DMS53 treated with DMSO at 0.1 percent for 48 hours (cell line): Measurements from ENCODE around the gene ALDH5A1.

Experiments used
- DNase-seq: peaks from one replicate; lab custom pipeline; 2025; ENCODE audit not compliant: unreplicated experiment; lab: John Stamatoyannopoulos, UW

ALDH5A1 gene

GRCh38 chr6:24494821-24495795 is at the start of gene ALDH5A1:
Gene ALDH5A1 (plus strand): TSS chr6:24494969. CDS start chr6:24494997, 28 bp downstream.
- peak; percentile 56 for DNase-seq

DNA sequence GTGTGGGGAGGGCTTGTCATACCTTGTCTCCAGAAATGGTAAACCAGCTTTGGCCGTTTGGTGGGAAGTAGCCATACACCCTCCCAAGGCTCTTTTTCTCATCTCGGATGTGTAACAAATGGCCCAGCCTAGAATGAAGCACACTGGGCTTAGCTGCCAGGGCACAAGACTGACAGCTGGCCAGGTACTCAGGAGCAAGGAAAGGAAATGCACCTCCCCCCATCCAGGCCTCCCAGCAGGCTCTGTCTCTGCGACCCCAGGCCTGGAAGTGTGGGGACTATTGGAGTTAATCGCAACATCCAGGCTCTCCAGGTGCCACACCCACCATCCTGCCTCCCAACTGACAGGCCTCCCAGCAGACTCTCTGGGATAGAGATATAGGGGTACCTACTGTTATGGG is 49.1 kb upstream of the ALDH5A1 start:
- DNase-seq = no peak

- no peak for DNase-seq
Observed at GRCh38 chr6:24446670-24447069, 48.1 kb upstream of the ALDH5A1 start.

DNA sequence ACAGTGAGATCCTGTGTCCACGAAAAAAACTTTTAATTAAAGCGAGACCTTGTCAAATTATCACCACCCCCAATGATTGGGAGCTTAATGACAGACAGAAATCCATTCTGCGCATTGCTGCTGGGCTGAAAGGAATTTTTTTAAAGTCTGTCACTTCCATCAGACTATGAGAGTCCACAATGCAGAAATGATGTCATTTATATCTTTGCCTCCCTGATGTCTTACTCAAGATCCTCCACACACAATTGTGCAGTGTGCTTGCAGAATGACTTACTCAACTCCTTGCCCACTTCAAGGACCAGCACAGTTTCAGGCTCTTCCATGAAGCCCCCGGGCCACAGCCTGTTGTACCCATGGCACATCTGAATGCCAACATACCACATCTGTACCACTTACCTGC is 46.4 kb upstream of the ALDH5A1 start:
- no peak for DNase-seq

GRCh38 chr6:24448828-24449525 is 45.8 kb upstream of the ALDH5A1 start:
- DNase-seq = no peak

DNA sequence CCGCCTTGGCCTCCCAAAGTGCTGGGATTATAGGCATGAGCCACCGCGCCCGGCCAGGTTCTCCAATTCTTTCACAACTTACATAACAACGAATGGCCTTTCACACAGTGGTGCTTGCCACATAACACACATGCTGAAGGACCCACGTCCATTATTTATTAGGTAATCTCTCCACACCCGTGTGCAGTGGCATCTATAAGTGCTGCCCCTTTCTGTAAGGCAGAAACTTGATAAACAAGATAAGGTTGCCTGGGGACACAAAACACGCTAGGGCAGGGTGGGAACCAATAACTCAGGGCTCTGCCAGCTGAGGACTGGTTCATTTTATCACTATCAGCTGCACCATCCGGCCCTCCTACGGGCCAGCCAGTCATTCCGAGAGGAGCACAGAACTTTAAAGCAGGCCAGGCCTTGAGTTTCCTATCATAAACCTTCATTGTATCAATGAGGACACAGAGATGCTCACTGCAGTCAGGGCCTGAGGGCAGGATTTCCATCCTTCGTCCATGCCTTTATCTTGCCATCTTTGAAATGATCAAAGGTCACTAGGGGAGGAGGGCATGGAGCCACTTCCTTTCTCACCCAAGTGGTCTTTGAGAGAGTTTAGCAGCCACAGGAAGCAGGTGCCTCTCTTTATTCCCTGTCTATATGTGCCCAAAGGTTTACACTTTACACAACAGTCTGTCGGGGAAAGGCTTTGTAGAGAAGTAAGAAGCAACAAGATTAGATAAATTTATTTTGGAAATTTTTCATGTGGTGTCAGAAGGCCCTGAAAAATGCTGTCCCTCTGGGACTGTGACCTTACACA is 43.0 kb upstream of the ALDH5A1 start:
- no peak for DNase-seq

DNA sequence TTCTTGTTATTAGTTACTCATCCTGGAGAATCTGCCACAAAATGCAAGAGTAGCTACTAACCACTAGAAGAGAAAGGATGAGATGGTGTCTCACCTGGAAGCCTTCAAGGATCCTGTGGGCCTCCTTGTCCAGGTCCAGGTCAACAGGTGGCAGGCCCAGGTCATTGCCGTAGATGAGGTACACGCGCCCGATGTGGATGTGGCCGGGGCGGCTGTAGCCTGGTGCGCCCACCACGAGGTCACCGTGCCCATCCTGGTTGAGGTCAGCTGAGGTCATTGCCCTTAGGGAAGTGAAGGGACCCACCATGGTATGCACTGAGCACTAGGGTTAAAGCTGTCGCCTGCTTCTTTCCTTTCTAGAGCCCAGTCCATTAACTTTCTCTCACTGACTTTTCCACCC is 40.8 kb upstream of the ALDH5A1 start:
- DNase-seq = no peak

GRCh38 chr6:24454452-24454851 is 40.3 kb upstream of the ALDH5A1 start:
- DNase-seq = no peak

GRCh38 chr6:24455061-24455460 is 39.7 kb upstream of the ALDH5A1 start:
- DNase-seq = no peak

- no peak for DNase-seq
Observed at GRCh38 chr6:24458134-24458533, 36.6 kb upstream of the ALDH5A1 start.

- no peak for DNase-seq
Observed at GRCh38 chr6:24458941-24459340, 35.8 kb upstream of the ALDH5A1 start.

DNA sequence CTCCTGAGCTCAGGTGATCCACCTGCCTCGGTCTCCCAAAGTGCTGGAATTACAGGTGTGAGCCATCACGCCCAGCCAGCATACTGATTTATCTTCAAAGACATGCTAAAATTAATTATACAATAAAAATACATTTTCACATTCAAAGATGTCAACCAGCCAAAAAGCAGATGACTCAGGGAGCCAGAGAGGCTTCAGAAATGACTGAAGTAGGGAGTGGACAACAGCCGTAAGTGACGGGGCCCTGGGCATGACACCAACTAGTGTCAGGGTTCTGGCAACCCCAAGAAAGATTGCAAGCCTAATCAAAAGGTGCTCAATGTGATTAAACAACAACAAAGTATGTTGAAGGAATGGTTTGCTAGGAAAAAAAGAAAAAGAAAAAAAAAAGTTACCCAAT is 33.8 kb upstream of the ALDH5A1 start:
- no peak for DNase-seq

DNA sequence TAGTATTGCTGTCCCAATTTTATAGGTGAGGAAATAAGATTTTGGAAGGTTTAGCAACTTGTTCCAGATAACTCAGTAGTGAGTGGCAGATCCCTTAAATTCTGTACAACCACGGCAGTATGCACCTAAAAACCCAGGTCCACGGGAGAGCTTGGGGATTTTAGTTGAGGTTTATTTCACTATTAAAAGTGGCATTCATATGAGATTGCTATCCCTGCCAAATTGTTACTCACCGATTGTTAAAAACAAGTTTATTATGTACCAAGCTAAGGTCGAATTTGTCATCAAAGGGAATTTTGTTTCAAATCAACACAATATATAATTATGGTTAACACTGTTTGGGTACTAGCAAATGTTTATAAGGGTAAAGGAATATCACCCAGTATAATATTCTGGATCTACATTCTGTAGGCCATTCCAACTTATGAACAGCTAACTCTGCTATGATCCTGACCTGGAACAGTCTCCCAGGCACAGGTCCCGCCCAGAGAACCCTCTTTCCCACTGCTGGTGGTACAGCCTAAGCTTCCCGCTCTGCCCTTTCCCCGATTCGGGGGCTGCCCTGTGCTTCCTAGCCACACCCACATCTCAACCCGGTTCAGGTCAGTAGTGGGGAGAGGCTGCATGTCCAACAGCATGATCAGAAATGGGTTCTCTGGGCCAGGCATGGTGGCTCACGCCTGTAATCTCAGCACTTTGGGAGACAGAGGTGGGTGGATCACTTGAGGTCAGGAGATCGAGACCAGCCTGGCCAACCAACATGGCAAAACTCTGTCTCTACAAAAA is 30.3 kb upstream of the ALDH5A1 start:
- DNase-seq = no peak

GRCh38 chr6:24469811-24470210 is 25.0 kb upstream of the ALDH5A1 start:
- DNase-seq = no peak

GRCh38 chr6:24472181-24472580 is 22.6 kb upstream of the ALDH5A1 start:
- DNase-seq = no peak

- DNase-seq = no peak
Observed at GRCh38 chr6:24476631-24477030, 18.1 kb upstream of the ALDH5A1 start.

DNA sequence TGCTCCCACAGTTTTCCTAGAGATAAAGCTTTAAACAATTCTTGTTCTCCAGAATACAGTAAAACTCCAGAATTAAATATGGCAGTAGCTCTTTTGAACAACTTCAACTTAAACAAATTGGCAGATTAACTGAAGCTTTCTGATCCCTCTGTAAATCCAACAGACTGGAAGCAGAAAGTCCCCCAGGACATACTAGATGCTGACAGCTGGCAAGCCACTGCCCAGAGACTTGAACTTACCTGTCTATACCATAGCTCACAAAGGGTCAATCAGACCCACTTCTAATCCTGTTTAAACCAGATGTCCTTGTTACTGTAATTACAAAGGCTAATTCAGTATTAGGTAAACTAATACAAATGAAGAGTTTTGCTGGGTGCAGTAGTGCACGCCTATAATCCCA is 17.7 kb upstream of the ALDH5A1 start:
- no peak for DNase-seq

DNA sequence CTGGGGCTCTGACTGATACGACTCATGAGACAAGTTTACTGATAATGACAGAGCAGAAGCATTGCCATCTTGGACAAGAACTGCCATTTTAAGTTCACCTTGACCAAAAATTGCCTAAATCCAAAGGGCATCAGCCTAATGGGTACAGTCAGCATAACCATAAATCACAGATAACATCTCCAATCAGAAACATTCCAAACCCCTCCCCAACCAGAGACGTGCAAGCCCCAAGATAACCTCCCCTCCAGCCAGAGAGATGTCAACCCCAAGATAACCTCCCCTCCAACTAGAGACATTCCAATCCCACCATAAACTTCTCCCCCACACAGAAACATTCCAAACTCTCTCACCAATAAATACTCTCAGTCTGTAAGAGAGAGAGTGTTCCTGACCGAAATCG is 15.9 kb upstream of the ALDH5A1 start:
- no peak for DNase-seq

- no peak for DNase-seq
Observed at GRCh38 chr6:24480705-24481104, 14.1 kb upstream of the ALDH5A1 start.

GRCh38 chr6:24481449-24481848 is 13.3 kb upstream of the ALDH5A1 start:
- DNase-seq = no peak
